GM18861 (cell line): ENCODE data around the gene BAG3.
A peak's percentile ranks its signal among the peaks of the same experiment; 100 is the strongest.
"Not testable (repeated sequence)": the region's sequence is repeated elsewhere in the genome, so short reads cannot be mapped to it uniquely, and the experiment has no call there.

Experiments
- ATAC-seq: cut with Tn5 transposase; IDR thresholded peaks from one replicate; pipeline ENCODE4 v1.9.1; 2021; ENCODE audit not compliant: unreplicated experiment

BAG3 gene

GRCh38 chr10:119650692-119651513 is at the start of gene BAG3:
Gene BAG3, plus strand, starts transcription at chr10:119651380. Its CDS starts 296 bp downstream, at chr10:119651676.
- peak; percentile 49 for ATAC-seq

- ATAC-seq = no peak
Observed at GRCh38 chr10:119602241-119603095, 48.7 kb upstream of the BAG3 start.

- no peak for ATAC-seq
Observed at GRCh38 chr10:119604468-119604867, 46.7 kb upstream of the BAG3 start.

- ATAC-seq = no peak
Observed at GRCh38 chr10:119608316-119609155, 42.6 kb upstream of the BAG3 start.

- no peak for ATAC-seq
Observed at GRCh38 chr10:119609516-119609915, 41.7 kb upstream of the BAG3 start.

GRCh38 chr10:119611433-119611832 is 39.7 kb upstream of the BAG3 start:
- no peak for ATAC-seq

- ATAC-seq = no peak
Observed at GRCh38 chr10:119613741-119614140, 37.4 kb upstream of the BAG3 start.

GRCh38 chr10:119614686-119615085 is 36.5 kb upstream of the BAG3 start:
- ATAC-seq = no peak

GRCh38 chr10:119616882-119617570 is 34.2 kb upstream of the BAG3 start:
- no peak for ATAC-seq

GRCh38 chr10:119619215-119619614 is 32.0 kb upstream of the BAG3 start:
- no peak for ATAC-seq

GRCh38 chr10:119619811-119620210 is 31.4 kb upstream of the BAG3 start:
- not testable (repeated sequence) for ATAC-seq

- ATAC-seq = no peak
Observed at GRCh38 chr10:119620241-119621077, 30.7 kb upstream of the BAG3 start.

GRCh38 chr10:119621078-119621384 is 30.1 kb upstream of the BAG3 start:
- no peak for ATAC-seq

GRCh38 chr10:119625570-119626280 is 25.5 kb upstream of the BAG3 start:
- no peak for ATAC-seq

GRCh38 chr10:119630300-119630699 is 20.9 kb upstream of the BAG3 start:
- no peak for ATAC-seq

GRCh38 chr10:119633538-119634218 is 17.5 kb upstream of the BAG3 start:
- ATAC-seq = no peak

- no peak for ATAC-seq
Observed at GRCh38 chr10:119634219-119634544, 17.0 kb upstream of the BAG3 start.

- no peak for ATAC-seq
Observed at GRCh38 chr10:119637631-119638030, 13.5 kb upstream of the BAG3 start.

GRCh38 chr10:119638982-119639381 is 12.2 kb upstream of the BAG3 start:
- no peak for ATAC-seq
